ENCODE measurements around the gene SEMA3A. TPM values are rescaled to one million over a fixed set of nuclear protein-coding genes. Genes with fewer than 3 reads are reported as not detected.

SEMA3A gene
- total and polyA plus RNA-seq, 2 of the 13 experiments (the other 11 are each of a cell fraction or from before 2014, with no cell fraction given), result 0.29 to 1.2 TPM

DNA sequence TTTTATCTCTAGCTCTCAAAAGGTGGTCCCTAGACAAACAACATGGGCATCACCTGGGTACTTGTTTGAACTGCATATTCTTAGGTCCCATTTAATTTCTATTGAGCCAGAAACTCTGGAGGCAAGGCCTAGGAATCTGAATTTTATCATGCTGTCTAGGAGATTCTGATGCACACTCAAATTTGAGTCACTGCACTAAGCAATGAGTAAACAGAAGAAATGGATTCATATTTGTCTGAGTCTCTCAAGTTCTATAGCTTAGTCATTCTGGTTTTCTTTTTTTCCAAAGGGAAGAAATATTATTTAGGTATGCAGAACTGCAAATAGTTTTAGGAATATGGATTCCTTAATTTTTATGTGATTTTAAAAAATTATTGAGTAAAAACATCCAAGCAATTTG is 185.5 kb downstream of the SEMA3A start:
- Histone ChIP-seq H3K9ac (ENCODE audit: insufficient read depth, low read depth, low read length) (no peak overlapping the region), H3K36me3 (replicated peaks in 1 of 2; ENCODE audit: control insufficient read depth in 1 of 2, insufficient read depth in 2 of 2, low read length in 2 of 2) (no peaks in the 10 kb centered on the region), H3K79me2 (ENCODE audit: insufficient read depth, low read length) (no peaks in the 10 kb centered on the region), H3K27ac (ENCODE audit: extremely low read length, insufficient read depth, low read length) (no peak overlapping the region), H3K27me3 (ENCODE audit: control insufficient read depth in 1 of 2, insufficient read depth in 2 of 2, low read length in 2 of 2) (no peaks in the 10 kb centered on the region), H2AFZ (ENCODE audit: low read length) (no peak overlapping the region), H3K4me2 (ENCODE audit: low read depth, low read length) (no peak overlapping the region), H3K4me3 (replicated peaks in 1 of 3; ENCODE audit: insufficient read depth in 1 of 3, low read depth in 2 of 3, low read length in 3 of 3) (no peak overlapping the region), H3K9me3 (ENCODE audit: low read length) (no peaks in the 10 kb centered on the region), H3K4me1 (ENCODE audit: insufficient read depth, low read length) (0 out of 2 replicates have a peak, but pooled peaks cover 4% of the 10 kb centered on the region), H4K20me1 (ENCODE audit: insufficient read depth, low read length) (no peaks in the 10 kb centered on the region)
- FAIRE-seq (no peak), ATAC-seq (no peak), DNase-seq (ENCODE audit: low spot score) (no peak)
- no peak for TF ChIP-seq ZNF883 (CRISPR knock-in tag; IDR thresholded peaks at IDR 0.05; ENCODE audit: not compliant biosample characterization)
- TF ChIP-seq, protein P1, sequence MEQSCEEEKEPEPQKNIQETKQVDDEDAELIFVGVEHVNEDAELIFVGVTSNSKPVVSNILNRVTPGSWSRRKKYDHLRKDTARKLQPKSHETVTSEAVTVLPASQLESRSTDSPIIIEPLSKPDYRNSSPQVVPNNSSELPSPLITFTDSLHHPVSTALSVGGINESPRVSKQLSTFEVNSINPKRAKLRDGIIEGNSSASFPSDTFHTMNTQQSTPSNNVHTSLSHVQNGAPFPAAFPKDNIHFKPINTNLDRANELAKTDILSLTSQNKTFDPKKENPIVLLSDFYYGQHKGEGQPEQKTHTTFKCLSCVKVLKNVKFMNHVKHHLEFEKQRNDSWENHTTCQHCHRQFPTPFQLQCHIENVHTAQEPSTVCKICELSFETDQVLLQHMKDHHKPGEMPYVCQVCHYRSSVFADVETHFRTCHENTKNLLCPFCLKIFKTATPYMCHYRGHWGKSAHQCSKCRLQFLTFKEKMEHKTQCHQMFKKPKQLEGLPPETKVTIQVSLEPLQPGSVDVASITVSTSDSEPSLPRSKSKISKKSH (CRISPR knock-in tag; IDR thresholded peaks at IDR 0.05; ENCODE audit: borderline replicate concordance), result no peak
- no peak for TF ChIP-seq ZIK1 (CRISPR knock-in tag; IDR thresholded peaks at IDR 0.05; ENCODE audit: borderline replicate concordance, low read depth)
- TF ChIP-seq, protein P2, sequence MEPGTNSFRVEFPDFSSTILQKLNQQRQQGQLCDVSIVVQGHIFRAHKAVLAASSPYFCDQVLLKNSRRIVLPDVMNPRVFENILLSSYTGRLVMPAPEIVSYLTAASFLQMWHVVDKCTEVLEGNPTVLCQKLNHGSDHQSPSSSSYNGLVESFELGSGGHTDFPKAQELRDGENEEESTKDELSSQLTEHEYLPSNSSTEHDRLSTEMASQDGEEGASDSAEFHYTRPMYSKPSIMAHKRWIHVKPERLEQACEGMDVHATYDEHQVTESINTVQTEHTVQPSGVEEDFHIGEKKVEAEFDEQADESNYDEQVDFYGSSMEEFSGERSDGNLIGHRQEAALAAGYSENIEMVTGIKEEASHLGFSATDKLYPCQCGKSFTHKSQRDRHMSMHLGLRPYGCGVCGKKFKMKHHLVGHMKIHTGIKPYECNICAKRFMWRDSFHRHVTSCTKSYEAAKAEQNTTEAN (CRISPR knock-in tag; conservative IDR thresholded peaks at IDR 0.05), result no peak
- no peak for TF ChIP-seq MTA3 (CRISPR knock-in tag; IDR thresholded peaks at IDR 0.05)
- TF ChIP-seq, protein P3, sequence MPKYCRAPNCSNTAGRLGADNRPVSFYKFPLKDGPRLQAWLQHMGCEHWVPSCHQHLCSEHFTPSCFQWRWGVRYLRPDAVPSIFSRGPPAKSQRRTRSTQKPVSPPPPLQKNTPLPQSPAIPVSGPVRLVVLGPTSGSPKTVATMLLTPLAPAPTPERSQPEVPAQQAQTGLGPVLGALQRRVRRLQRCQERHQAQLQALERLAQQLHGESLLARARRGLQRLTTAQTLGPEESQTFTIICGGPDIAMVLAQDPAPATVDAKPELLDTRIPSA (CRISPR knock-in tag; IDR thresholded peaks at IDR 0.05; ENCODE audit: borderline replicate concordance), result no peak
- TF ChIP-seq ZNF816 (CRISPR knock-in tag; IDR thresholded peaks at IDR 0.05; ENCODE audit: borderline replicate concordance), result no peak
- no peak for TF ChIP-seq ZNF644 (CRISPR knock-in tag; IDR thresholded peaks at IDR 0.05; ENCODE audit: low read depth)
- TF ChIP-seq GPN1 (CRISPR knock-in tag; IDR thresholded peaks at IDR 0.05; ENCODE audit: borderline replicate concordance), result no peak
- TF ChIP-seq ZNF776 (CRISPR knock-in tag; IDR thresholded peaks at IDR 0.05), result no peak
- no peak for TF ChIP-seq MYNN (CRISPR knock-in tag; IDR thresholded peaks at IDR 0.05; ENCODE audit: low read depth)
- no peak for TF ChIP-seq RARA (CRISPR knock-in tag; IDR thresholded peaks at IDR 0.05)
- intact Hi-C loops (cut with micrococcal nuclease; ENCODE audit: unreplicated experiment), result no loop called here
- in situ Hi-C loops (cut with HindIII; ENCODE audit: extremely low pct_ligation_motif_present, low pct_unique_long_range_greater_than_20kb), result no loop called here
- POLR2A ChIA-PET, result no interaction called here
- CTCF ChIA-PET (ENCODE audit: low intra/inter-chr PET ratio, low total read pairs), result no interaction called here
- no TSS peak for BruUV-seq (replicated peaks)
